Kidney (tissue), 14 donors: ENCODE data around the gene PBX4. TPM values are rescaled to one million over a fixed set of nuclear protein-coding genes. Genes with fewer than 3 reads are reported as not detected.

Experiments
- DNase-seq, 5 donors: peaks; one replicate each; pipeline ENCODE4 v3.0.0-alpha.2; 2013 to 2020
- FAIRE-seq: peaks from 2 replicates; lab custom pipeline; 2012; peaks lifted over from hg19 to GRCh38; lab: Jason Lieb, UNC
- H3K27ac ChIP-seq, 2 donors: one replicate each; pipeline ENCODE4 v1.7.0; 2013; ENCODE audit warnings: low read depth in 2 of 2, low read length in 2 of 2, inconsistent platforms in 1 of 2
- H3K27me3 ChIP-seq: one replicate; pipeline ENCODE4 v1.7.1; 2013; ENCODE audit warnings: low read length, inconsistent platforms; ENCODE audit not compliant: control insufficient read depth, insufficient read depth
- H3K36me3 ChIP-seq, 3 donors: one replicate each; pipeline versions ENCODE4 v1.7.0 to v1.7.1; 2013; ENCODE audit warnings: low read length in 3 of 3, control low read depth in 1 of 3, inconsistent platforms in 1 of 3; ENCODE audit not compliant: insufficient read depth in 3 of 3, control insufficient read depth in 2 of 3
- H3K4me1 ChIP-seq, 3 donors: one replicate each; pipeline versions ENCODE4 v1.7.0 to v1.7.1; 2013; ENCODE audit warnings: low read length in 3 of 3, inconsistent platforms in 1 of 3, low read depth in 1 of 3; ENCODE audit not compliant: control insufficient read depth in 2 of 3, insufficient read depth in 2 of 3
- H3K4me3 ChIP-seq, 3 donors: one replicate each; pipeline versions ENCODE4 v1.7.0 to v1.8.1; 2013; ENCODE audit warnings: low read length in 3 of 3, control low read depth in 1 of 3, inconsistent platforms in 1 of 3
- H3K9ac ChIP-seq, 3 donors: one replicate each; pipeline versions ENCODE4 v1.7.0 to v1.7.1; 2013; ENCODE audit warnings: low read length in 3 of 3, control low read depth in 1 of 3, inconsistent platforms in 1 of 3
- H3K9me3 ChIP-seq, 3 donors: one replicate each; pipeline versions ENCODE4 v1.7.0 to v1.7.1; 2013; ENCODE audit warnings: low read length in 3 of 3, control low read depth in 1 of 3, inconsistent platforms in 1 of 3; ENCODE audit not compliant: control insufficient read depth in 2 of 3, insufficient read depth in 1 of 3
- CTCF ChIP-seq: IDR thresholded peaks from 3 replicates; pipeline ENCODE4 v1.5.1; 2012; ENCODE audit warnings: mild to moderate bottlenecking, moderate library complexity, borderline replicate concordance; ENCODE audit not compliant: insufficient read depth; ENCODE audit errors: extremely low read depth
- intact Hi-C: fragments of 100-400 bp; cut with DNase I; formaldehyde crosslinking; loops from one replicate; pipeline ENCODE4 v1.11.1; 2022
- polyA plus RNA-seq: library from polyadenylated mRNA; stranded (reverse); fragments of 350-450 nt; fragmentation: Illumina TruSeq; extraction: RNeasy Lipid Tissue Mini Kit (QIAGEN cat#74804); gene quantifications from one replicate; pipeline ENCODE4 v1.2.3, GENCODE V29; 2014; ENCODE audit warnings: low read depth, low replicate concordance; ENCODE audit not compliant: insufficient read depth
- total RNA-seq: library from RNA; stranded (reverse); fragmentation: NEBNext Ultra II Directional; extraction: Animal tissue kit (Norgen Biotek cat#: 25700); gene quantifications from one replicate; pipeline ENCODE4 v1.2.1, GENCODE V29; 2021
- donor health status: control.
- donor health status: control.
- donor health status: control.
- donor health status: control.
- donor health status: control.
- donor health status: DM: yes; HTN: yes; CAD: no.
- donor health status: Normal renal cell carcinoma (clear cell type).

PBX4 gene
- total and polyA plus RNA-seq, 2 donors from 2014 or later = 3.9 to 5.7 TPM

DNA sequence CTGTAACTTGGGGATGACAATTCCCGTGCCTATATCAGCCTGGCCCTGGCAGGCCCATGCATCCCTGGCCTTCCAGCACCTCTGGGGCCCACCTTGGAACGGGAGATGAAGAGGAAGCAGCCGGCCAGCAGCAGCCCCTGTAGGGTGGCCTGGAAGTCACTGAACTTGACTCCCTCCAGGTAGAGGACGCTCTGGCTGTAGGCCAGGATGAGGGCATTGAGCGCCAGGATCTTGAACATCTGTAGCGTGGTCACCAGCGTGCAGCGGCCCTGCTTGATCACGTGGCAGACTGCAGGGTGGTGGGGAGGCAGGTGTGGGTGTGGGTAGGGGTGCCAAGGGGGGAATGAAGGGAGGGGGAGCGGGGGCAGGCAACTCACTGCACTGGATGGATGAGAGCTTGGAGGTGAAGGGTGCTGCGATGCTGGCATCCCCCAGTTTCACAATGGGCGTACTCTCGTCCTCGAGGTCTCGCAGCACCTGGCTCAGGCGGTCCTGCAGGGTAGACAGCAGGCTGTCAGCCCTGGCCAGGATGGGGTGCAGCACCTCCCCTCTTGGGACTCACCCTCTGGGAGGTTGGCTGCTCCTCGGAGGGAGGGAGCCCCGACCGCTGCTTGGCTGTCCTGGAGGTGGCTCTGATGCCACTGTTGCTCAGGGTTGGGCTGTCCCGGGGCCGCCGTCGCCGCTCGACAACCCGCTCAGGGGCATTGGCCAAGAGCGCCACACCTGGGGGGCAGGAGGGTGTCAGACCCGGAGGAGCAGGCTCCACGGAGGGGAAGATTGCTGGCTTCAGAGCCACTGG is 28.7 kb upstream of the PBX4 start:
- no peak for FAIRE-seq
- TF ChIP-seq CTCF = no peak
- Histone ChIP-seq H3K4me1 (peaks cover 0 to 5% (median 0%) of the 10 kb centered on the region in 3 donors), H3K27ac (no peak overlapping the region), H3K9ac (no peak overlapping the region), H3K27me3 (no peaks in the 10 kb centered on the region), H3K4me3 (no peak overlapping the region), H3K9me3 (no peaks in the 10 kb centered on the region), H3K36me3 (peaks cover 0 to 37% (median 18%) of the 10 kb centered on the region in 3 donors)
- intact Hi-C loops = no loop called here
- no peak for DNase-seq

DNA sequence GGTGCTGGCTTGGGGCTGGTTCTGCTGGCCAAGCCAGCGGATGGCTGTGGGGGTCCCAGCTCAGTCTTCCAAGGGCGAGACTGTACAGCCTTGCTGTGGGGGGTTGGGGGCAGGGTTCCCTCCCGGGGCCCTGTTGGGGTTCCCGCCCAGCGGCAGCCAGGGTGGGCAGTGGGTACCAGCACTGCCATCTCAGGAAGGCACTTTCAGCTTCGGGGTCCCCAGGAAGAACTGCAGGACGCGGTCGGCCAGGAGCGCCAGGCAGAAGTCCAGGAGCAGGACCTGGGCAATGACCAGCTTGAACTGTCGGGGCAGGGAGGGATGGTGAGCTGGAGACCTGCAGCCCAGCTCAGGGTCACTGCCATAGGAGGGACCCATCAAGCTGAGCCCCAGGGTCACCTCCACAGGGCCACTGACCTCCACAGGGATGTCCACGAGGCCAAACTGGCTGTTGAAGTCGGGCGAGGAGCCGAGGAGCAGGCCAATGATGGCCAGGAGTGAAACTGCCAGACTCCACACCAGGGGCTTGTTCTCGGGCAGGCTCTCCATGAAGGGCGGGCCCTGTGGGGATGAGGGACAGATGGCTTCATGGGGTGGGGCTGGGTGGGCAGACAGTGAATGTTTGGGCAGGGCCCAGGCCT is 26.9 kb upstream of the PBX4 start:
- H3K36me3 ChIP-seq = peaks cover 0 to 19% (median 6%) of the 10 kb centered on the region in 3 donors

GRCh38 chr19:19644054-19644388 is 25.5 kb upstream of the PBX4 start:
- Histone ChIP-seq H3K4me1 (peaks cover 0 to 5% (median 0%) of the 10 kb centered on the region in 3 donors), H3K4me3 (peak overlapping the region in 1 of 3 donors; percentile 78), H3K27me3 (no peaks in the 10 kb centered on the region), H3K27ac (no peak overlapping the region), H3K9me3 (no peaks in the 10 kb centered on the region), H3K9ac (peak overlapping the region in 1 of 3 donors; percentile 71), H3K36me3 (peaks cover 0 to 11% (median 6%) of the 10 kb centered on the region in 3 donors)
- DNase-seq (no peak), FAIRE-seq (no peak)
- intact Hi-C loops = loop anchor here (5.0 kb wide), 1 partner anchor 112 kb away; no protein-coding TSS in a partner anchor
- no peak for TF ChIP-seq CTCF

More for the DNA sequence above, 26.9 kb upstream of the PBX4 start:
- TF ChIP-seq CTCF = no peak
- FAIRE-seq (no peak), DNase-seq (no peak)
- Histone ChIP-seq H3K27ac (no peak overlapping the region), H3K4me1 (peaks cover 0 to 5% (median 0%) of the 10 kb centered on the region in 3 donors), H3K27me3 (no peaks in the 10 kb centered on the region), H3K9me3 (no peaks in the 10 kb centered on the region), H3K4me3 (no peak overlapping the region), H3K9ac (no peak overlapping the region)
- intact Hi-C loops = no loop called here
